PC-3 (cell line): ENCODE data around the gene CFAP161. TPM values are rescaled to one million over a fixed set of nuclear protein-coding genes. Genes with fewer than 3 reads are reported as not detected.

Experiments used
- ATAC-seq: fragments of 200-7000 bp; cut with Tn5 transposase; 2 replicates; pipeline ENCODE4 v1.9.1; 2020; ENCODE audit warnings: mild to moderate bottlenecking, moderate library complexity
- Bru-seq: library from RNA; stranded (reverse); fragments of 400-500 nt; gene quantifications from one replicate; lab custom pipeline; 2021; lab: Mats Ljungman, UMichigan
- BruChase-seq, 2 experiments: library from RNA; stranded (reverse); fragments of 400-500 nt; gene quantifications; one replicate each; lab custom pipeline; 2021; lab: Mats Ljungman, UMichigan
- BruUV-seq: library from RNA; stranded (reverse); fragments of 400-500 nt; replicated peaks from 2 replicates; lab custom pipeline; 2021; lab: Mats Ljungman, UMichigan
- CTCF ChIA-PET: fragments of 300-600 bp; sonication (Branson Sonifier 250); formaldehyde crosslinking; loops from one replicate; lab custom pipeline; 2022; ENCODE audit warnings: antibody characterized with exemption; lab: Charles Lee
- POLR2A ChIA-PET: fragments of 300-600 bp; sonication (Branson Sonifier 250); formaldehyde crosslinking; loops from one replicate; lab custom pipeline; 2022; ENCODE audit warnings: antibody characterized with exemption; ENCODE audit not compliant: unreplicated experiment; lab: Charles Lee
- DNase-seq: peaks from one replicate; pipeline ENCODE4 v3.0.0-alpha.2; 2015
- H2AFZ ChIP-seq: fragments of 300-600 bp; sonication (generic); 2 replicates; pipeline ENCODE4 v1.6.0; 2016; ENCODE audit warnings: antibody characterized with exemption, low read length
- H3F3A ChIP-seq: fragments of 300-600 bp; sonication (generic); one replicate; pipeline ENCODE4 v1.6.0; 2017; ENCODE audit warnings: antibody characterized with exemption, low read length, control low read depth, mild to moderate bottlenecking; ENCODE audit not compliant: unreplicated experiment
- H3K27ac ChIP-seq: fragments of 300-600 bp; sonication (generic); 2 replicates; pipeline ENCODE4 v1.5.1; 2016; ENCODE audit warnings: mild to moderate bottlenecking, low read length
- H3K27me3 ChIP-seq: fragments of 300-600 bp; sonication (generic); 2 replicates; pipeline ENCODE4 v1.6.1; 2016; ENCODE audit warnings: low read length, mixed read lengths
- H3K36me3 ChIP-seq: fragments of 300-600 bp; sonication (generic); 2 replicates; pipeline ENCODE4 v1.6.1; 2016; ENCODE audit warnings: low read depth, mixed run types, low read length, mixed read lengths
- H3K4me1 ChIP-seq: fragments of 300-600 bp; sonication (generic); 2 replicates; pipeline ENCODE4 v1.5.1; 2016; ENCODE audit warnings: low read length; ENCODE audit not compliant: insufficient read depth
- H3K4me2 ChIP-seq: fragments of 300-600 bp; sonication (generic); 2 replicates; pipeline ENCODE4 v1.6.0; 2016; ENCODE audit warnings: low read length
- H3K4me3 ChIP-seq: fragments of 300-600 bp; sonication (generic); 2 replicates; pipeline ENCODE4 v1.5.1; 2016; ENCODE audit warnings: mild to moderate bottlenecking, low read length, mixed read lengths
- H3K79me2 ChIP-seq: fragments of 300-600 bp; sonication (generic); 2 replicates; pipeline ENCODE4 v1.6.1; 2017; ENCODE audit warnings: low read length, mixed read lengths
- H3K9ac ChIP-seq: fragments of 300-600 bp; sonication (generic); 2 replicates; pipeline ENCODE4 v1.6.0; 2016; ENCODE audit warnings: mild to moderate bottlenecking, low read length
- H3K9me2 ChIP-seq: fragments of 300-600 bp; sonication (generic); replicated peaks from 2 replicates; pipeline ENCODE4 v1.6.1; 2016; ENCODE audit warnings: mixed run types, low read length, mixed read lengths
- H3K9me3 ChIP-seq: fragments of 300-600 bp; sonication (generic); 2 replicates; pipeline ENCODE4 v1.6.1; 2016; ENCODE audit warnings: low read length, mixed read lengths
- H4K20me1 ChIP-seq: fragments of 300-600 bp; sonication (generic); 2 replicates; pipeline ENCODE4 v1.6.1; 2016; ENCODE audit warnings: low read length, mixed read lengths
- CTCF ChIP-seq: fragments of 300-600 bp; sonication (generic); conservative IDR thresholded peaks from 2 replicates; pipeline ENCODE4 v1.5.1; 2017; ENCODE audit warnings: antibody characterized with exemption, low read depth, mild to moderate bottlenecking, low read length
- EZH2 ChIP-seq: fragments of 300-600 bp; sonication (generic); IDR thresholded peaks from one replicate; pipeline ENCODE4 v1.6.1; 2017; ENCODE audit warnings: antibody characterized with exemption, mild to moderate bottlenecking, low read length; ENCODE audit not compliant: unreplicated experiment
- EZH2phosphoT487 ChIP-seq: fragments of 300-600 bp; sonication (generic); IDR thresholded peaks from 2 replicates; pipeline ENCODE4 v1.6.1; 2018; ENCODE audit warnings: mild to moderate bottlenecking, antibody characterized with exemption, low read length, borderline replicate concordance
- intact Hi-C: fragments of 100-400 bp; cut with micrococcal nuclease; formaldehyde crosslinking; loops from 2 replicates; pipeline ENCODE4 v1.9.0; 2023
- long read RNA-seq: library from polyadenylated mRNA; unstranded; transcript quantifications from one replicate; pipeline ENCODE4 v2.0.0, GENCODE V29; 2021; ENCODE audit not compliant: unreplicated experiment
- total RNA-seq: library from RNA; depleted of rRNA; stranded (reverse); fragments of >200 nt; gene quantifications from 2 replicates; pipeline ENCODE4 v1.2.3, GENCODE V29; 2014; rRNA removed

The CFAP161 gene
- total RNA-seq (0.52 and 0.55 TPM in 2 replicates), Bru-seq, nascent RNA (percentile 23 among the genes with signal in this experiment), BruChase-seq, experiment 1, labeled RNA remaining after a 6-hour chase (percentile 52 among the genes with signal in this experiment), BruChase-seq, experiment 2, labeled RNA remaining after a 2-hour chase (percentile 44 among the genes with signal in this experiment)
- long read RNA-seq, partial matches to known transcripts = 0 of 2 reads
- long read RNA-seq, other reads (novel, unspliced or antisense) = 2 of 2 reads

GRCh38 chr15:81133782-81134461 is at the start of gene CFAP161:
CFAP161 (plus strand) TSS chr15:81134270; CDS start chr15:81134330, 60 bp downstream.
- Histone ChIP-seq H3K9ac (no peak within 1 kb of the TSS), H4K20me1 (no peaks in the 10 kb centered on the region), H3K4me1 (no peaks in the 10 kb centered on the region), H3K36me3 (no peaks in the 10 kb centered on the region), H3K27ac (no peak within 1 kb of the TSS), H3K9me3 (no peaks in the 10 kb centered on the region), H3K79me2 (no peaks in the 10 kb centered on the region), H3K4me3 (no peak within 1 kb of the TSS), H3F3A (no peaks in the 10 kb centered on the region), H3K9me2 (no peaks in the 10 kb centered on the region), H3K4me2 (no peak within 1 kb of the TSS), H3K27me3 (peaks cover 11% of the 10 kb centered on the region; the same call in 1 of the 2 replicates), H2AFZ (no peak within 1 kb of the TSS)
- no peak for TF ChIP-seq EZH2phosphoT487
- no peak for TF ChIP-seq EZH2
- TF ChIP-seq CTCF = no peak
- POLR2A ChIA-PET = no interaction called here
- no TSS peak for BruUV-seq
- no peak for ATAC-seq
- intact Hi-C loops = no loop called here
- DNase-seq = no peak
- CTCF ChIA-PET = no interaction called here

DNA sequence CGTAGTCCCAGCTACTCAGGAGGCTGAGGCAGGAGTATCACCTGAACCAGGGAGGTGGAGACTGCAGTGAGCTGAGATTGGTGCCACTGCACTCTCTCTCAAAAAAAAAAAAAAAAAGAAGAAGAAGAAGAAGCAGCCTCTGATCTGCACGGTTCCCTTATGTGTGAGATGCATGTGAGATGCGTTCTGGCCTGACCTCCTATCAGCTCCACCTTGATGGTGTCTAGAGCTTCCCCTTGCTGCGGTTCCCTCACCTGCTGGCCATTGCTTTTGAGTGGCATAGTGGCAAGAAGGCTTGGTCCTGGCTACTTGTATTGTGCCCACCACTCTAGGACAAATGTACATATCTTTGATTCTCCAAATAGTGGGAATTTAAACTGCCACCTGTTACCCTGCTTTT is 49.4 kb upstream of the CFAP161 start:
- H3K27me3 ChIP-seq = no peaks in the 10 kb centered on the region
- H3K27ac ChIP-seq = no peak overlapping the region
- ChIA-PET POLR2A (no interaction called here), CTCF (no interaction called here)
- BruUV-seq = no TSS peak
- H3K4me3 ChIP-seq = no peak overlapping the region
- H3K4me2 ChIP-seq = no peak overlapping the region
- TF ChIP-seq EZH2phosphoT487 (no peak), CTCF (no peak), EZH2 (no peak)
- no peaks in the 10 kb centered on the region for H4K20me1 ChIP-seq
- peaks cover 7% of the 10 kb centered on the region; the same call in 1 of the 2 replicates for H3K4me1 ChIP-seq
- DNase-seq (no peak), ATAC-seq (no peak)
- H3K36me3 ChIP-seq = no peaks in the 10 kb centered on the region
- H3F3A ChIP-seq = no peaks in the 10 kb centered on the region
- no peaks in the 10 kb centered on the region for H3K9me3 ChIP-seq
- no peak overlapping the region for H3K9ac ChIP-seq
- H3K9me2 ChIP-seq = no peaks in the 10 kb centered on the region
- no peaks in the 10 kb centered on the region for H3K79me2 ChIP-seq
- no peak overlapping the region for H2AFZ ChIP-seq
- intact Hi-C loops = no loop called here

- H3K4me2 ChIP-seq = no peak overlapping the region
- DNase-seq (no peak), ATAC-seq (no peak)
- no peaks in the 10 kb centered on the region for H3K27me3 ChIP-seq
- H3K4me3 ChIP-seq = no peak overlapping the region
- no peaks in the 10 kb centered on the region for H3K9me2 ChIP-seq
- no peak for TF ChIP-seq CTCF
- no peak for TF ChIP-seq EZH2
- TF ChIP-seq EZH2phosphoT487 = no peak
- no peaks in the 10 kb centered on the region for H3K9me3 ChIP-seq
- H3K79me2 ChIP-seq = no peaks in the 10 kb centered on the region
- H3F3A ChIP-seq = no peaks in the 10 kb centered on the region
- no TSS peak for BruUV-seq
- no peaks in the 10 kb centered on the region for H3K36me3 ChIP-seq
- ChIA-PET CTCF (no interaction called here), POLR2A (no interaction called here)
- H4K20me1 ChIP-seq = no peaks in the 10 kb centered on the region
- no peak overlapping the region for H3K27ac ChIP-seq
- no peak overlapping the region for H2AFZ ChIP-seq
- peaks cover 7% of the 10 kb centered on the region; the same call in 1 of the 2 replicates for H3K4me1 ChIP-seq
- no peak overlapping the region for H3K9ac ChIP-seq
- intact Hi-C loops = no loop called here
These were observed 48.9 kb upstream of the CFAP161 start for GRCh38 chr15:81085213-81085612.
